ENCODE measurements around the gene TAF5L. TPM values are rescaled to one million over a fixed set of nuclear protein-coding genes. Genes with fewer than 3 reads are reported as not detected.

TAF5L gene
- total and polyA plus RNA-seq, 2 of the 13 experiments (the other 11 are each of a cell fraction or from before 2014, with no cell fraction given), result 10.8 to 18.2 TPM

GRCh38 chr1:229600229-229600628, 25.7 kb downstream of the TAF5L start:
- in situ Hi-C loops (cut with HindIII; ENCODE audit: extremely low pct_ligation_motif_present, low pct_unique_long_range_greater_than_20kb) (no loop called here), intact Hi-C loops (cut with micrococcal nuclease; ENCODE audit: unreplicated experiment) (no loop called here)
- H3K4me3 ChIP-seq (replicated peaks in 1 of 3; ENCODE audit: insufficient read depth in 1 of 3, low read depth in 2 of 3, low read length in 3 of 3), result no peak overlapping the region
- no TSS peak for BruUV-seq (replicated peaks)
- H3K36me3 ChIP-seq (replicated peaks in 1 of 2; ENCODE audit: control insufficient read depth in 1 of 2, insufficient read depth in 2 of 2, low read length in 2 of 2), result peaks cover 6 to 43% of the 10 kb centered on the region in 2 experiments; a peak in 4 of 5 replicates
- ChIA-PET CTCF (ENCODE audit: low intra/inter-chr PET ratio, low total read pairs) (no interaction called here), POLR2A (no interaction called here)
- TF ChIP-seq TAF1 (CRISPR knock-in tag; IDR thresholded peaks at IDR 0.05), result no peak
- TF ChIP-seq ZNF496 (CRISPR knock-in tag; IDR thresholded peaks at IDR 0.05; ENCODE audit: insufficient replicate concordance), result no peak
- TF ChIP-seq ZNF343 (CRISPR knock-in tag; IDR thresholded peaks at IDR 0.05), result no peak
- no peak for TF ChIP-seq ISL2 (CRISPR knock-in tag; IDR thresholded peaks at IDR 0.05)
- TF ChIP-seq ZNF672 (CRISPR knock-in tag; IDR thresholded peaks at IDR 0.05), result no peak
- no peak for TF ChIP-seq NR1H2 (CRISPR knock-in tag; IDR thresholded peaks at IDR 0.05; ENCODE audit: borderline replicate concordance, low read depth)
- TF ChIP-seq HDAC2 (CRISPR knock-in tag; IDR thresholded peaks at IDR 0.05), result no peak
- TF ChIP-seq ZNF703 (CRISPR knock-in tag; IDR thresholded peaks at IDR 0.05; ENCODE audit: borderline replicate concordance), result no peak
- no peak for TF ChIP-seq FOXO4 (CRISPR knock-in tag; conservative IDR thresholded peaks at IDR 0.05)
- TF ChIP-seq HIVEP1 (CRISPR knock-in tag; IDR thresholded peaks at IDR 0.05), result no peak
- no peak for TF ChIP-seq ATF7-NPFF (CRISPR knock-in tag; IDR thresholded peaks at IDR 0.05; ENCODE audit: low read depth)
- ATAC-seq (no peak), DNase-seq (ENCODE audit: low spot score) (no peak), FAIRE-seq (no peak)
- H2AFZ ChIP-seq (ENCODE audit: low read length), result no peak overlapping the region
- H3K27me3 ChIP-seq (ENCODE audit: control insufficient read depth in 1 of 2, insufficient read depth in 2 of 2, low read length in 2 of 2), result no peaks in the 10 kb centered on the region
- H3K9ac ChIP-seq (ENCODE audit: insufficient read depth, low read depth, low read length), result no peak overlapping the region
- H3K9me3 ChIP-seq (ENCODE audit: low read length), result no peaks in the 10 kb centered on the region
- 99% methylated on average over 5 of the region's 5 CpGs for WGBS (ENCODE audit: low lambda C conversion rate)
- no peak overlapping the region for H3K27ac ChIP-seq (ENCODE audit: extremely low read length, insufficient read depth, low read length)
- no peaks in the 10 kb centered on the region for H3K79me2 ChIP-seq (ENCODE audit: insufficient read depth, low read length)
- no peaks in the 10 kb centered on the region for H3K4me1 ChIP-seq (ENCODE audit: insufficient read depth, low read length)
- no peaks in the 10 kb centered on the region for H4K20me1 ChIP-seq (ENCODE audit: insufficient read depth, low read length)
- H3K4me2 ChIP-seq (ENCODE audit: low read depth, low read length), result no peak overlapping the region
